ENCODE results near the gene TENM4.

Gene TENM4

DNA sequence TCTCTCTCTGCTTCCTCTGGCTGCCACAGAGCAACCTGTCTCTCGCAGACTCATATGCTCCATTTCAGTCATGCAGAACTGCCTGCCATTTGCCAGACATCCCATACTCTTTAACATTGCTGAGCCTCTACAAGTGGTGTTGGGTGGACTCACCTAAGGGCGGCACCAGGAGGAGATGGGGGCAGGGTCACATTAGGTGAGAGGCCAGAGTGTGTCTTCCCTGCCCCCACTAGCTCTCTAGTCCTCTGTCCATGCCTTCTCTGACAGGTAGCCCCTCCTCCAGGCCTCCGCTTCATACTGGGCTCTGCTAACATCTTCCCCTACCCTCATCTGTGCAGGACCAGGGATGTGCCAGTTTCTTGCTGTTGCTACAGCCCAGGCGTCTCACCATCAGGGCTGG is 366.3 kb downstream of the TENM4 start:
- Histone ChIP-seq H3K4me1 (ENCODE audit: control insufficient read depth, low read length) (no peaks in the 10 kb centered on the region), H3K4me2 (ENCODE audit: low read length) (no peak overlapping the region), H3K27ac (ENCODE audit: low read depth, low read length) (no peak overlapping the region), H4K20me1 (ENCODE audit: control insufficient read depth, insufficient read depth, low read depth, low read length) (no peaks in the 10 kb centered on the region), H3K27me3 (ENCODE audit: control insufficient read depth, low read length) (no peaks in the 10 kb centered on the region), H3K9me2 (replicated peaks; ENCODE audit: control insufficient read depth, low read length) (no peaks in the 10 kb centered on the region), H3K4me3 (ENCODE audit: low read length) (no peak overlapping the region), H3F3A (ENCODE audit: control insufficient read depth, insufficient read depth) (no peaks in the 10 kb centered on the region), H3K36me3 (ENCODE audit: control insufficient read depth, low read length) (no peaks in the 10 kb centered on the region), H3K9me3 (ENCODE audit: control insufficient read depth, insufficient read depth, low read length) (no peaks in the 10 kb centered on the region), H3K79me2 (ENCODE audit: control insufficient read depth, low read length) (no peaks in the 10 kb centered on the region)
- TF ChIP-seq, protein P1, sequence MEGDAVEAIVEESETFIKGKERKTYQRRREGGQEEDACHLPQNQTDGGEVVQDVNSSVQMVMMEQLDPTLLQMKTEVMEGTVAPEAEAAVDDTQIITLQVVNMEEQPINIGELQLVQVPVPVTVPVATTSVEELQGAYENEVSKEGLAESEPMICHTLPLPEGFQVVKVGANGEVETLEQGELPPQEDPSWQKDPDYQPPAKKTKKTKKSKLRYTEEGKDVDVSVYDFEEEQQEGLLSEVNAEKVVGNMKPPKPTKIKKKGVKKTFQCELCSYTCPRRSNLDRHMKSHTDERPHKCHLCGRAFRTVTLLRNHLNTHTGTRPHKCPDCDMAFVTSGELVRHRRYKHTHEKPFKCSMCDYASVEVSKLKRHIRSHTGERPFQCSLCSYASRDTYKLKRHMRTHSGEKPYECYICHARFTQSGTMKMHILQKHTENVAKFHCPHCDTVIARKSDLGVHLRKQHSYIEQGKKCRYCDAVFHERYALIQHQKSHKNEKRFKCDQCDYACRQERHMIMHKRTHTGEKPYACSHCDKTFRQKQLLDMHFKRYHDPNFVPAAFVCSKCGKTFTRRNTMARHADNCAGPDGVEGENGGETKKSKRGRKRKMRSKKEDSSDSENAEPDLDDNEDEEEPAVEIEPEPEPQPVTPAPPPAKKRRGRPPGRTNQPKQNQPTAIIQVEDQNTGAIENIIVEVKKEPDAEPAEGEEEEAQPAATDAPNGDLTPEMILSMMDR (IDR thresholded peaks at IDR 0.05; ENCODE audit: low read depth, low read length, poor library complexity, severe bottlenecking) = no peak
- TF ChIP-seq EZH2phosphoT487 (IDR thresholded peaks at IDR 0.05; ENCODE audit: borderline replicate concordance, low read length) = no peak

DNA sequence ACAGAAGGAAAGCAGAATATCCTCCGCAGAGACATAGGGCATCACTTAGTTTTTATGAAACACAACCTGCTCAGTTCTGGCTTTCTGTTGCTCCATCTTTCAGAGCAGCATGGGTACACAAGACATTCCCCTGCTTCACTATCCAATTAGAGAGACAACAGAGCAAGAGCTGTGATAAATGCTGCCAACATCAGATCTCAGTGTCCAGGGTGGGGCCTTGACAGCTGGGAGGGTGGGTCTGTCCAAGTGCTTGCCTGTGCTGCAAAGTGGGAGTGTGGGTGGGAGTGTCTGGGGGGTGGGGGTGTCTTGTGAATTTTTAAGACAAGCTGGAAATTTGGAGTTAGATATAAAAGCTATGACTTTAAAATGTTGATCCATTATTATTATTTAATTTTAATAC is 369.6 kb downstream of the TENM4 start:
- no peak overlapping the region for H3K27ac ChIP-seq (ENCODE audit: low read depth, low read length)
- no peaks in the 10 kb centered on the region for H3K9me3 ChIP-seq (ENCODE audit: control insufficient read depth, insufficient read depth, low read length)
- H3K4me2 ChIP-seq (ENCODE audit: low read length) = no peak overlapping the region
- H3K27me3 ChIP-seq (ENCODE audit: control insufficient read depth, low read length) = no peaks in the 10 kb centered on the region
- no peaks in the 10 kb centered on the region for H3F3A ChIP-seq (ENCODE audit: control insufficient read depth, insufficient read depth)
- no peak overlapping the region for H3K4me3 ChIP-seq (ENCODE audit: low read length)
- TF ChIP-seq EZH2phosphoT487 (IDR thresholded peaks at IDR 0.05; ENCODE audit: borderline replicate concordance, low read length) = no peak
- TF ChIP-seq, protein P1 (IDR thresholded peaks at IDR 0.05; ENCODE audit: low read depth, low read length, poor library complexity, severe bottlenecking) = no peak
- H3K9me2 ChIP-seq (replicated peaks; ENCODE audit: control insufficient read depth, low read length) = no peaks in the 10 kb centered on the region
- no peaks in the 10 kb centered on the region for H3K4me1 ChIP-seq (ENCODE audit: control insufficient read depth, low read length)
- H3K79me2 ChIP-seq (ENCODE audit: control insufficient read depth, low read length) = no peaks in the 10 kb centered on the region
- H3K36me3 ChIP-seq (ENCODE audit: control insufficient read depth, low read length) = no peaks in the 10 kb centered on the region
- H4K20me1 ChIP-seq (ENCODE audit: control insufficient read depth, insufficient read depth, low read depth, low read length) = no peaks in the 10 kb centered on the region

DNA sequence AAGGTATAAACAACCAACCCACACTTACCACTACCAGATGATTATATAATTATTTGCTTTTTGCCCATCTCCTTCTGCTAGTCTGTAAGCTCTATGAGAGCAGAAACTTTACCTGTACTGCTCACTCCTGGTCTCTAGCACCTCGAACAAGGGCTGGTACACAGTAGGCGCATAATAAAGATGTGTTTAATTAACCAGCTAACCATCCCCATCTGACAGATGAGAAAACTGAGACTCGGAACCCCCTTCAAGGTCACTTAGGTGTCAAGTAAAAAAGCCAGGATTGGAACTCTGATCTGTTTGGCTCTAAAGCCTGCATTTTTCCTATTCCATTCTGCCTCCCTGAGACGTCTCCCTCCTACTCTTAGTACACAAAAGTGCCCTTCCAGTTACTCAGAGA is 370.3 kb downstream of the TENM4 start:
- H3K4me3 ChIP-seq (ENCODE audit: low read length) = no peak overlapping the region
- H3K79me2 ChIP-seq (ENCODE audit: control insufficient read depth, low read length) = no peaks in the 10 kb centered on the region
- no peaks in the 10 kb centered on the region for H3K9me3 ChIP-seq (ENCODE audit: control insufficient read depth, insufficient read depth, low read length)
- no peaks in the 10 kb centered on the region for H3K4me1 ChIP-seq (ENCODE audit: control insufficient read depth, low read length)
- TF ChIP-seq, protein P1 (IDR thresholded peaks at IDR 0.05; ENCODE audit: low read depth, low read length, poor library complexity, severe bottlenecking) = no peak
- TF ChIP-seq EZH2phosphoT487 (IDR thresholded peaks at IDR 0.05; ENCODE audit: borderline replicate concordance, low read length) = no peak
- H3K9me2 ChIP-seq (replicated peaks; ENCODE audit: control insufficient read depth, low read length) = no peaks in the 10 kb centered on the region
- H3K4me2 ChIP-seq (ENCODE audit: low read length) = no peak overlapping the region
- H3K27ac ChIP-seq (ENCODE audit: low read depth, low read length) = no peak overlapping the region
- no peaks in the 10 kb centered on the region for H4K20me1 ChIP-seq (ENCODE audit: control insufficient read depth, insufficient read depth, low read depth, low read length)
- H3K27me3 ChIP-seq (ENCODE audit: control insufficient read depth, low read length) = no peaks in the 10 kb centered on the region
- no peaks in the 10 kb centered on the region for H3F3A ChIP-seq (ENCODE audit: control insufficient read depth, insufficient read depth)
- no peaks in the 10 kb centered on the region for H3K36me3 ChIP-seq (ENCODE audit: control insufficient read depth, low read length)

DNA sequence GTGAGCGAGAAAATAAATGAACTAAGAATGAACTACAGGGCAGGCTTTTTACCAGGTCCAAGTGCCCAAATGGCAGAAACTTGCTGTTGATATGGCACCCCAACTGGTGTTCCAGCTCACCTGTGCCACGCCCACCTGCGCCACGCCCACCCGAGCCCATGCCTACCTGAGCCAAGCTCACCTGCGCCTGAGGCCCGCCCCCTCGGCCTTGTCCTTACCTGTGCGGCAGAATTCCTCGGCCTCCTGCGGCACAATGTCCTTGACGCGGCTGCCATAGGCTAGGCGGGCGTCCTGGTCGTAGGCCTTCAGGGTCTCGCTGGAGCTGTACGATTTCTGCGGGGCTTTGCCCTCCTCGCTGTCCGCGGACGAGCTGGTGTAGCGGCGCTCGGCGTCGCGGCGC is 371.3 kb downstream of the TENM4 start:
- no peaks in the 10 kb centered on the region for H3K27me3 ChIP-seq (ENCODE audit: control insufficient read depth, low read length)
- no peak overlapping the region for H3K4me3 ChIP-seq (ENCODE audit: low read length)
- H3K4me1 ChIP-seq (ENCODE audit: control insufficient read depth, low read length) = no peaks in the 10 kb centered on the region
- no peaks in the 10 kb centered on the region for H3K36me3 ChIP-seq (ENCODE audit: control insufficient read depth, low read length)
- H3F3A ChIP-seq (ENCODE audit: control insufficient read depth, insufficient read depth) = no peaks in the 10 kb centered on the region
- no peaks in the 10 kb centered on the region for H3K79me2 ChIP-seq (ENCODE audit: control insufficient read depth, low read length)
- H3K9me2 ChIP-seq (replicated peaks; ENCODE audit: control insufficient read depth, low read length) = no peaks in the 10 kb centered on the region
- H4K20me1 ChIP-seq (ENCODE audit: control insufficient read depth, insufficient read depth, low read depth, low read length) = no peaks in the 10 kb centered on the region
- TF ChIP-seq, protein P1 (IDR thresholded peaks at IDR 0.05; ENCODE audit: low read depth, low read length, poor library complexity, severe bottlenecking) = no peak
- no peak for TF ChIP-seq EZH2phosphoT487 (IDR thresholded peaks at IDR 0.05; ENCODE audit: borderline replicate concordance, low read length)
- H3K27ac ChIP-seq (ENCODE audit: low read depth, low read length) = no peak overlapping the region
- no peaks in the 10 kb centered on the region for H3K9me3 ChIP-seq (ENCODE audit: control insufficient read depth, insufficient read depth, low read length)
- no peak overlapping the region for H3K4me2 ChIP-seq (ENCODE audit: low read length)

Measured in DOHH2 (cell line).